ENCODE results near the gene MICAL2.

MICAL2 gene

GRCh38 chr11:12177739-12178338 is 67.4 kb downstream of the MICAL2 start:
- Histone ChIP-seq H2BK12ac (ENCODE audit: low read length) (peak overlapping the region; percentile 54), H2BK120ac (ENCODE audit: insufficient read depth, low read length, poor library complexity) (peak overlapping the region; percentile 88), H4K8ac (ENCODE audit: low read depth, low read length) (peak overlapping the region; percentile 64), H3K27ac (ENCODE audit: low read depth, low read length) (no peak overlapping the region), H3K79me2 (ENCODE audit: control insufficient read depth, insufficient read depth, low read length, poor library complexity) (peaks cover 5% of the 10 kb centered on the region), H3K4me2 (ENCODE audit: low read length) (no peak overlapping the region), H3K14ac (ENCODE audit: low read length) (peak overlapping the region; percentile 73), H4K91ac (ENCODE audit: low read depth, low read length) (peak overlapping the region; percentile 63), H3K23ac (ENCODE audit: low read length) (no peak overlapping the region), H3K9ac (ENCODE audit: low read length) (no peak overlapping the region), H2AFZ (ENCODE audit: insufficient read depth, low read length, poor library complexity) (peak overlapping the region; percentile 38), H3K9me3 (ENCODE audit: insufficient read depth, low read depth, low read length) (no peaks in the 10 kb centered on the region), H3K4me1 (ENCODE audit: control insufficient read depth in 1 of 2, insufficient read depth in 2 of 2, low read length in 2 of 2) (peaks cover 4 to 7% of the 10 kb centered on the region in 2 experiments), H2AK5ac (ENCODE audit: low read length) (peak overlapping the region; percentile 70), H3K4ac (ENCODE audit: low read depth, low read length) (peak overlapping the region; percentile 26), H3K27me3 (ENCODE audit: insufficient read depth, low read length) (no peaks in the 10 kb centered on the region), H2BK5ac (ENCODE audit: low read depth, low read length, poor library complexity) (peak overlapping the region; percentile 22), H4K12ac (ENCODE audit: low read depth, low read length) (no peak overlapping the region), H3K4me3 (ENCODE audit: low read depth, low read length) (no peak overlapping the region), H3K18ac (ENCODE audit: low read length) (peak overlapping the region; percentile 81), H3K79me1 (ENCODE audit: low read length) (peaks cover 23% of the 10 kb centered on the region), H3K36me3 (ENCODE audit: control insufficient read depth in 1 of 2, insufficient read depth in 2 of 2, low read length in 2 of 2) (peaks cover 0 to 6% of the 10 kb centered on the region in 2 experiments)
- no peak for DNase-seq
- WGBS (ENCODE audit: extremely low coverage, insufficient coverage, insufficient read length), result no CpG with 5 or more reads among the region's 3 CpGs

DNA sequence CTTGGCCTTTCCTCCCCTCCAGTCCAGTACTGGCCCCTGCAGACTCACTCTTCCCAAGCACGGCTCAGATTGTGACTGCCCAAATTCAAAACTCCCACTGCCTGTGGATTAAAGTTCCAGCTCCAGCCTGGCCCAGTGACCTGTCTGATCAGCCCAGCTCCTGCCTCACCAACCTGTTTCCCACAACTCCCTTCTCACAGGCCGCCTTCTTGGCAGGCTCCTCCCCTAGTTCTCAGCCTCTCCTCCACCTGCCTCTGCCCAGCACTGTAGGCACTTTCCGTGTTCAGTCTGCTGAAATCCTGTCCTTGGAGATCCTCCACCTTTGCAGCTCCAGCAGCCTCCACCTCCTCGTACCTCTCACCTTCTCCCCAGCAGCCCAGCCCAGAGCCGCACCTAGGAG is 68.6 kb downstream of the MICAL2 start:
- no peak overlapping the region for H3K4me3 ChIP-seq (ENCODE audit: low read depth, low read length)
- H3K9me3 ChIP-seq (ENCODE audit: insufficient read depth, low read depth, low read length), result no peaks in the 10 kb centered on the region
- H3K27me3 ChIP-seq (ENCODE audit: insufficient read depth, low read length), result no peaks in the 10 kb centered on the region
- peak overlapping the region; percentile 39 for H4K12ac ChIP-seq (ENCODE audit: low read depth, low read length)
- peaks cover 8% of the 10 kb centered on the region for H3K79me2 ChIP-seq (ENCODE audit: control insufficient read depth, insufficient read depth, low read length, poor library complexity)
- no peak for DNase-seq
- H3K9ac ChIP-seq (ENCODE audit: low read length), result no peak overlapping the region
- peak overlapping the region; percentile 74 for H2BK12ac ChIP-seq (ENCODE audit: low read length)
- H4K8ac ChIP-seq (ENCODE audit: low read depth, low read length), result peak overlapping the region; percentile 41
- peak overlapping the region; percentile 60 for H2AK5ac ChIP-seq (ENCODE audit: low read length)
- peak overlapping the region; percentile 77 for H3K18ac ChIP-seq (ENCODE audit: low read length)
- no peak overlapping the region for H3K4me2 ChIP-seq (ENCODE audit: low read length)
- H3K4ac ChIP-seq (ENCODE audit: low read depth, low read length), result no peak overlapping the region
- no peak overlapping the region for H2BK5ac ChIP-seq (ENCODE audit: low read depth, low read length, poor library complexity)
- peak overlapping the region; percentile 8 for H3K14ac ChIP-seq (ENCODE audit: low read length)
- peak overlapping the region; percentile 29 for H2BK120ac ChIP-seq (ENCODE audit: insufficient read depth, low read length, poor library complexity)
- peaks cover 13 to 16% of the 10 kb centered on the region in 2 experiments for H3K4me1 ChIP-seq (ENCODE audit: control insufficient read depth in 1 of 2, insufficient read depth in 2 of 2, low read length in 2 of 2)
- peaks cover 32% of the 10 kb centered on the region for H3K79me1 ChIP-seq (ENCODE audit: low read length)
- no peak overlapping the region for H3K23ac ChIP-seq (ENCODE audit: low read length)
- peaks cover 0 to 6% of the 10 kb centered on the region in 2 experiments for H3K36me3 ChIP-seq (ENCODE audit: control insufficient read depth in 1 of 2, insufficient read depth in 2 of 2, low read length in 2 of 2)
- no CpG with 5 or more reads among the region's 5 CpGs for WGBS (ENCODE audit: extremely low coverage, insufficient coverage, insufficient read length)
- no peak overlapping the region for H3K27ac ChIP-seq (ENCODE audit: low read depth, low read length)
- H2AFZ ChIP-seq (ENCODE audit: insufficient read depth, low read length, poor library complexity), result no peak overlapping the region
- H4K91ac ChIP-seq (ENCODE audit: low read depth, low read length), result peak overlapping the region; percentile 85

GRCh38 chr11:12179531-12179930 is 69.1 kb downstream of the MICAL2 start:
- Histone ChIP-seq H4K8ac (ENCODE audit: low read depth, low read length) (peak overlapping the region; percentile 41), H3K4me3 (ENCODE audit: low read depth, low read length) (no peak overlapping the region), H3K4me2 (ENCODE audit: low read length) (no peak overlapping the region), H3K18ac (ENCODE audit: low read length) (peak overlapping the region; percentile 77), H3K27me3 (ENCODE audit: insufficient read depth, low read length) (no peaks in the 10 kb centered on the region), H3K23ac (ENCODE audit: low read length) (no peak overlapping the region), H2BK5ac (ENCODE audit: low read depth, low read length, poor library complexity) (peak overlapping the region; percentile 12), H3K9ac (ENCODE audit: low read length) (no peak overlapping the region), H2AK5ac (ENCODE audit: low read length) (peak overlapping the region; percentile 60), H2AFZ (ENCODE audit: insufficient read depth, low read length, poor library complexity) (no peak overlapping the region), H2BK12ac (ENCODE audit: low read length) (peak overlapping the region; percentile 74), H3K79me1 (ENCODE audit: low read length) (peaks cover 34% of the 10 kb centered on the region), H4K91ac (ENCODE audit: low read depth, low read length) (peak overlapping the region; percentile 85), H3K4me1 (ENCODE audit: control insufficient read depth in 1 of 2, insufficient read depth in 2 of 2, low read length in 2 of 2) (peaks cover 16 to 17% of the 10 kb centered on the region in 2 experiments), H3K36me3 (ENCODE audit: control insufficient read depth in 1 of 2, insufficient read depth in 2 of 2, low read length in 2 of 2) (peaks cover 0 to 6% of the 10 kb centered on the region in 2 experiments), H3K9me3 (ENCODE audit: insufficient read depth, low read depth, low read length) (no peaks in the 10 kb centered on the region), H3K79me2 (ENCODE audit: control insufficient read depth, insufficient read depth, low read length, poor library complexity) (peaks cover 8% of the 10 kb centered on the region), H4K12ac (ENCODE audit: low read depth, low read length) (peak overlapping the region; percentile 39), H3K14ac (ENCODE audit: low read length) (peak overlapping the region; percentile 8), H2BK120ac (ENCODE audit: insufficient read depth, low read length, poor library complexity) (peak overlapping the region; percentile 20), H3K4ac (ENCODE audit: low read depth, low read length) (no peak overlapping the region), H3K27ac (ENCODE audit: low read depth, low read length) (no peak overlapping the region)
- no peak for DNase-seq
- WGBS (ENCODE audit: extremely low coverage, insufficient coverage, insufficient read length), result no CpG with 5 or more reads among the region's 4 CpGs

- H3K9me3 ChIP-seq (ENCODE audit: insufficient read depth, low read depth, low read length), result no peaks in the 10 kb centered on the region
- H2BK120ac ChIP-seq (ENCODE audit: insufficient read depth, low read length, poor library complexity), result no peak overlapping the region
- H3K4me1 ChIP-seq (ENCODE audit: control insufficient read depth in 1 of 2, insufficient read depth in 2 of 2, low read length in 2 of 2), result peaks cover 19 to 20% of the 10 kb centered on the region in 2 experiments
- no peak overlapping the region for H3K4ac ChIP-seq (ENCODE audit: low read depth, low read length)
- H3K14ac ChIP-seq (ENCODE audit: low read length), result no peak overlapping the region
- H4K91ac ChIP-seq (ENCODE audit: low read depth, low read length), result no peak overlapping the region
- H3K79me1 ChIP-seq (ENCODE audit: low read length), result peaks cover 32% of the 10 kb centered on the region
- no CpG with 5 or more reads among the region's 8 CpGs for WGBS (ENCODE audit: extremely low coverage, insufficient coverage, insufficient read length)
- no peak overlapping the region for H2AK5ac ChIP-seq (ENCODE audit: low read length)
- H3K27me3 ChIP-seq (ENCODE audit: insufficient read depth, low read length), result no peaks in the 10 kb centered on the region
- H4K8ac ChIP-seq (ENCODE audit: low read depth, low read length), result no peak overlapping the region
- no peak overlapping the region for H3K23ac ChIP-seq (ENCODE audit: low read length)
- no peak overlapping the region for H3K9ac ChIP-seq (ENCODE audit: low read length)
- H3K79me2 ChIP-seq (ENCODE audit: control insufficient read depth, insufficient read depth, low read length, poor library complexity), result peaks cover 8% of the 10 kb centered on the region
- H4K12ac ChIP-seq (ENCODE audit: low read depth, low read length), result no peak overlapping the region
- H2AFZ ChIP-seq (ENCODE audit: insufficient read depth, low read length, poor library complexity), result no peak overlapping the region
- H2BK5ac ChIP-seq (ENCODE audit: low read depth, low read length, poor library complexity), result no peak overlapping the region
- H3K4me3 ChIP-seq (ENCODE audit: low read depth, low read length), result no peak overlapping the region
- H3K36me3 ChIP-seq (ENCODE audit: control insufficient read depth in 1 of 2, insufficient read depth in 2 of 2, low read length in 2 of 2), result peaks cover 0 to 3% of the 10 kb centered on the region in 2 experiments
- H3K27ac ChIP-seq (ENCODE audit: low read depth, low read length), result no peak overlapping the region
- no peak overlapping the region for H2BK12ac ChIP-seq (ENCODE audit: low read length)
- DNase-seq, result peak; percentile 64 to 72
- H3K4me2 ChIP-seq (ENCODE audit: low read length), result no peak overlapping the region
- H3K18ac ChIP-seq (ENCODE audit: low read length), result no peak overlapping the region
Measured at GRCh38 chr11:12180257-12181205, 70.1 kb downstream of the MICAL2 start.

Data from trophoblast cell (in vitro differentiated cells and primary cell).